NCI-H2029 treated with DMSO at 0.1 percent for 48 hours (cell line): ENCODE results near the gene POU4F1.

Experiments used
- DNase-seq: peaks from one replicate; lab custom pipeline; 2025; lab: John Stamatoyannopoulos, UW

The POU4F1 gene

GRCh38 chr13:78607409-78608251, 4.3 kb upstream of the POU4F1 start:
- no peak for DNase-seq

GRCh38 chr13:78606471-78607408, 3.4 kb upstream of the POU4F1 start:
- no peak for DNase-seq

- DNase-seq = no peak
These were observed 1.6 kb upstream of the POU4F1 start for GRCh38 chr13:78604782-78605611.

- no peak for DNase-seq
These were observed 652 bp downstream of the POU4F1 start for GRCh38 chr13:78602561-78603239.

- no peak for DNase-seq
These were observed 1.3 kb downstream of the POU4F1 start for GRCh38 chr13:78601874-78602560.

- no peak for DNase-seq
These were observed 2.1 kb downstream of the POU4F1 start for GRCh38 chr13:78601124-78601873.

- DNase-seq = no peak
These were observed 3.0 kb downstream of the POU4F1 start for GRCh38 chr13:78600280-78600883.

GRCh38 chr13:78599645-78600279, 3.6 kb downstream of the POU4F1 start:
- no peak for DNase-seq

GRCh38 chr13:78598966-78599644, 4.2 kb downstream of the POU4F1 start:
- DNase-seq = no peak

- DNase-seq = no peak
These were observed 5.1 kb downstream of the POU4F1 start for GRCh38 chr13:78598116-78598781.

- no peak for DNase-seq
These were observed 5.8 kb downstream of the POU4F1 start for GRCh38 chr13:78597602-78597932.

- DNase-seq = no peak
These were observed 6.4 kb downstream of the POU4F1 start for GRCh38 chr13:78596736-78597601.

GRCh38 chr13:78596399-78596735, 7.0 kb downstream of the POU4F1 start:
- no peak for DNase-seq

- DNase-seq = no peak
These were observed 7.6 kb downstream of the POU4F1 start for GRCh38 chr13:78595495-78596398.

- DNase-seq = no peak
These were observed 8.8 kb downstream of the POU4F1 start for GRCh38 chr13:78594456-78594975.
